ENCODE data around the gene TMEM191C. TPM values are rescaled to one million over a fixed set of nuclear protein-coding genes. Genes with fewer than 3 reads are reported as not detected.

Gene TMEM191C
- total and polyA plus RNA-seq, 2 of the 8 experiments (the other 6 are each of a cell fraction or from before 2014, with no cell fraction given) = 0.74 to 2.6 TPM

DNA sequence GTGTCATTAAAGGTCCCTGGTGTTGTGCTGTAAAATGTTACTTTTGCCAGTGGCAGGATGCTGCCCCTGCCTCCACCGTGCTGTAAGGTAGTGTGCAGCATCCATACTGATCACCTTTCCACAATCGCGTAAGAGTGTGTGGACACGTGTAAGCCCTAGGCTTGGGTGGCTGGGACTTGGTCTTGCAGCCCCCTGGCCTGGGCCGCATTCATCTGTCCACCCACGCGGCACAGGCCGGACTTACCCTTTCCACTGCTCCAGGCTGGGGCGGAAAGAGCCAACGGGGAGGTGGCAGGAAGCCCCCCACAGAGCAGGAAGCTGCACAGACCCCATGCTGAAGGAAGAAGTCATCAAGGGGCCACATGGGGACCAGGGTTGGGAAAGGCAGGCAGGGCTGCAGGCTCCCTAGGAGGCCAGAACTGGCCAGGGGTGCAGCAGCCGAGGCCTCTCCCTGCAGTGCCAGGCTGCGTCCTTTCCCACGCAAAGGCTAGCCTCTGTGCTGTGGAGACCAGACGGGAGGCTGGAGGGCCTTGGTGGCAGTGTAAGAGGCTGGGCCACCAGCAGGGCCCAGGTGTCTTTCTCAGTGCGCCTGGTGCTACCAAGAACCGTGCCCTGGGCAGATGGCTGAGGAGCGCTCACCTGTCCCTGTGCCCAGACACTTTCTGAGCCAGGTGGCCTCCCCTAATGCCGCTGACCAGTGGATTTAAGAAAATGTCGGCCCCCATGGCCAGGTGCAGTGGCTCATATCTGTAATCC, 11.7 kb upstream of the TMEM191C start:
- 87% methylated on average over 18 of the region's 19 CpGs; no CpG with 5 or more reads in 1 of the 2 experiments for WGBS, 2 experiments (ENCODE audit: extremely low coverage in 1 of 2, insufficient coverage in 1 of 2, insufficient read length in 1 of 2, insufficient replicate concordance in 2 of 2, low coverage in 1 of 2, low lambda C conversion rate in 2 of 2, missing lambda C conversion rate in 1 of 2)
- Histone ChIP-seq H2BK20ac (ENCODE audit: low read length) (no peak overlapping the region), H2AFZ (ENCODE audit: low read length) (no peak overlapping the region), H3K27me3 (replicated peaks in 1 of 4; ENCODE audit: control insufficient read depth in 3 of 4, extremely low read depth in 1 of 4, insufficient read depth in 3 of 4, low read length in 3 of 4) (no peaks in the 10 kb centered on the region), H3K4me3 (ENCODE audit: extremely low read depth in 1 of 4, insufficient read depth in 2 of 4, low read depth in 3 of 4, low read length in 4 of 4) (no peak overlapping the region), H4K20me1 (replicated peaks in 1 of 2; ENCODE audit: control insufficient read depth in 1 of 2, insufficient read depth in 2 of 2, low read length in 2 of 2) (peaks cover 0 to under 1% of the 10 kb centered on the region in 2 experiments), H3K9me3 (ENCODE audit: insufficient read depth in 2 of 2, low read depth in 1 of 2, low read length in 1 of 2) (no peaks in the 10 kb centered on the region), H3K56ac (replicated peaks; ENCODE audit: insufficient read length, low read depth, low read length) (no peak overlapping the region), H2BK120ac (replicated peaks; ENCODE audit: low read depth, low read length) (no peak overlapping the region), H2AK5ac (ENCODE audit: low read depth, low read length) (no peak overlapping the region; the same call in 1 of the 2 replicates), H2BK15ac (ENCODE audit: low read length) (peak overlapping the region; percentile 12; the same call in 1 of the 2 replicates), H3K4me1 (replicated peaks in 1 of 4; ENCODE audit: control insufficient read depth in 3 of 4, insufficient read depth in 4 of 4, low read length in 3 of 4) (peaks cover 0 to 11% (median 7%) of the 10 kb centered on the region in 4 experiments; a peak in 3 of 7 replicates), H3K79me2 (ENCODE audit: control insufficient read depth in 1 of 2, insufficient read depth in 2 of 2, low read length in 2 of 2) (no peaks in the 10 kb centered on the region), H3K14ac (ENCODE audit: insufficient read length) (no peak overlapping the region), H3K27ac (ENCODE audit: low read depth, low read length) (no peak overlapping the region), H3K4me2 (ENCODE audit: insufficient read depth in 1 of 2, low read depth in 2 of 2, low read length in 2 of 2) (no peak overlapping the region), H2BK5ac (ENCODE audit: low read depth, low read length) (peak overlapping the region; percentile 73; the same call in 1 of the 2 replicates), H4K91ac (replicated peaks; ENCODE audit: insufficient read length, low read length) (peak overlapping the region; percentile 65), H3K23ac (ENCODE audit: insufficient read length) (no peak overlapping the region), H3K79me1 (ENCODE audit: low read depth, low read length) (no peaks in the 10 kb centered on the region), H3K36me3 (ENCODE audit: control insufficient read depth in 2 of 4, insufficient read depth in 4 of 4, low read length in 3 of 4) (no peaks in the 10 kb centered on the region), H3K23me2 (ENCODE audit: low read depth, low read length) (no peaks in the 10 kb centered on the region), H4K8ac (ENCODE audit: extremely low read depth, insufficient read depth, low read length) (peak overlapping the region; percentile 69), H3K9ac (replicated peaks in 1 of 4; ENCODE audit: extremely low read depth in 1 of 4, low read depth in 3 of 4, low read length in 3 of 4) (no peak overlapping the region), H3K4ac (replicated peaks; ENCODE audit: insufficient read length, low read depth, low read length) (peak overlapping the region; percentile 85), H2BK12ac (ENCODE audit: low read depth, low read length) (peak overlapping the region; percentile 55; the same call in 1 of the 2 replicates), H4K5ac (ENCODE audit: insufficient read length, low read depth, low read length) (no peak overlapping the region), H3K18ac (ENCODE audit: extremely low read depth, low read length) (peak overlapping the region; percentile 60; the same call in 1 of the 2 replicates)
- FAIRE-seq = no peak
- CTCF ChIA-PET (ENCODE audit: partially characterized antibody) = interaction anchor here (2.0 kb wide), 1 partner anchor 11 kb away, joined by 7 read pairs; no protein-coding TSS in a partner anchor
- peak in 1 of 2 experiments; percentile 46 for DNase-seq (ENCODE audit: low read depth in 1 of 2, low spot score in 2 of 2)
- POLR2A ChIA-PET (ENCODE audit: partially characterized antibody) = interaction anchor here (1.3 kb wide), 1 partner anchor 10 kb away, joined by 3 read pairs; no protein-coding TSS in a partner anchor
- no peak for TF ChIP-seq SIN3A (conservative IDR thresholded peaks at IDR 0.05 in 1 of 2, IDR thresholded peaks at IDR 0.05 in 1 of 2; ENCODE audit: low read depth in 1 of 2, low read length in 2 of 2)
- TF ChIP-seq KDM4A (IDR thresholded peaks at IDR 0.05; ENCODE audit: low read depth, low read length, severe bottlenecking) = no peak
- no peak for TF ChIP-seq CTBP2 (IDR thresholded peaks at IDR 0.05; ENCODE audit: borderline replicate concordance, insufficient read depth, insufficient read length, low read length)
- TF ChIP-seq JUND (IDR thresholded peaks at IDR 0.05; ENCODE audit: low read length) = no peak
- TF ChIP-seq, protein P1, sequence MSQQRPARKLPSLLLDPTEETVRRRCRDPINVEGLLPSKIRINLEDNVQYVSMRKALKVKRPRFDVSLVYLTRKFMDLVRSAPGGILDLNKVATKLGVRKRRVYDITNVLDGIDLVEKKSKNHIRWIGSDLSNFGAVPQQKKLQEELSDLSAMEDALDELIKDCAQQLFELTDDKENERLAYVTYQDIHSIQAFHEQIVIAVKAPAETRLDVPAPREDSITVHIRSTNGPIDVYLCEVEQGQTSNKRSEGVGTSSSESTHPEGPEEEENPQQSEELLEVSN (IDR thresholded peaks at IDR 0.05) = no peak
- TF ChIP-seq CBX8 (IDR thresholded peaks at IDR 0.05; ENCODE audit: borderline replicate concordance, low read depth, low read length) = no peak
- TF ChIP-seq KDM5A (IDR thresholded peaks at IDR 0.05; ENCODE audit: low read length) = no peak
- TF ChIP-seq SIRT6 (IDR thresholded peaks at IDR 0.05; ENCODE audit: low read length) = no peak
